Ishikawa (cell line): ENCODE data around the gene PTCH2.

ENCODE experiments used
- CEBPB ChIP-seq: IDR thresholded peaks from 2 replicates; pipeline ENCODE4 v1.6.1; 2012
- FOXM1 ChIP-seq: IDR thresholded peaks from 2 replicates; pipeline ENCODE4 v1.6.1; 2012; ENCODE audit warnings: low read depth, borderline replicate concordance
- MAX ChIP-seq: IDR thresholded peaks from 2 replicates; pipeline ENCODE4 v1.6.1; 2012
- TAF1 ChIP-seq: IDR thresholded peaks from 2 replicates; pipeline ENCODE4 v1.6.1; 2012; ENCODE audit warnings: low read depth, mild to moderate bottlenecking

DNA sequence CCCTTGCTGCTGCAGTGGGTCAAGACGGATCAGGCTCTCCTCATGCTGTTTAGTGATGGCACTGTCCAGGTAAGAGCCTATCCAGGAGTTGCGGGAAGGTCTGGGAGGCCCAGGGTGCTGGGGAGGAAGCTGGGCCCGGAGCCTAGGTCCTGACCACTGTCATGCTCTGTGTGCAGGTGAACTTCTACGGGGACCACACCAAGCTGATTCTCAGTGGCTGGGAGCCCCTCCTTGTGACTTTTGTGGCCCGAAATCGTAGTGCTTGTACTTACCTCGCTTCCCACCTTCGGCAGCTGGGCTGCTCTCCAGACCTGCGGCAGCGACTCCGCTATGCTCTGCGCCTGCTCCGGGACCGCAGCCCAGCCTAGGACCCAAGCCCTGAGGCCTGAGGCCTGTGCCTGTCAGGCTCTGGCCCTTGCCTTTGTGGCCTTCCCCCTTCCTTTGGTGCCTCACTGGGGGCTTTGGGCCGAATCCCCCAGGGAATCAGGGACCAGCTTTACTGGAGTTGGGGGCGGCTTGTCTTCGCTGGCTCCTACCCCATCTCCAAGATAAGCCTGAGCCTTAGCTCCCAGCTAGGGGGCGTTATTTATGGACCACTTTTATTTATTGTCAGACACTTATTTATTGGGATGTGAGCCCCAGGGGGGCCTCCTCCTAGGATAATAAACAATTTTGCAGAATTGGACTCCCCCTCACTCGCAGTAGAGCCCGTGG is 37.6 kb downstream of the PTCH2 start:
- no peak for TF ChIP-seq MAX
- no peak for TF ChIP-seq FOXM1
- no peak for TF ChIP-seq TAF1
- TF ChIP-seq CEBPB = no peak
